HG02973 (cell line): Measurements from ENCODE around the gene CMIP.
"Not testable (repeated sequence)": the region's sequence is repeated elsewhere in the genome, so short reads cannot be mapped to it uniquely, and the experiment has no call there.

Source experiments
- ATAC-seq: cut with Tn5 transposase; IDR thresholded peaks from one replicate; pipeline ENCODE4 v1.9.1; 2021; ENCODE audit warnings: moderate library complexity; ENCODE audit not compliant: unreplicated experiment

CMIP gene

DNA sequence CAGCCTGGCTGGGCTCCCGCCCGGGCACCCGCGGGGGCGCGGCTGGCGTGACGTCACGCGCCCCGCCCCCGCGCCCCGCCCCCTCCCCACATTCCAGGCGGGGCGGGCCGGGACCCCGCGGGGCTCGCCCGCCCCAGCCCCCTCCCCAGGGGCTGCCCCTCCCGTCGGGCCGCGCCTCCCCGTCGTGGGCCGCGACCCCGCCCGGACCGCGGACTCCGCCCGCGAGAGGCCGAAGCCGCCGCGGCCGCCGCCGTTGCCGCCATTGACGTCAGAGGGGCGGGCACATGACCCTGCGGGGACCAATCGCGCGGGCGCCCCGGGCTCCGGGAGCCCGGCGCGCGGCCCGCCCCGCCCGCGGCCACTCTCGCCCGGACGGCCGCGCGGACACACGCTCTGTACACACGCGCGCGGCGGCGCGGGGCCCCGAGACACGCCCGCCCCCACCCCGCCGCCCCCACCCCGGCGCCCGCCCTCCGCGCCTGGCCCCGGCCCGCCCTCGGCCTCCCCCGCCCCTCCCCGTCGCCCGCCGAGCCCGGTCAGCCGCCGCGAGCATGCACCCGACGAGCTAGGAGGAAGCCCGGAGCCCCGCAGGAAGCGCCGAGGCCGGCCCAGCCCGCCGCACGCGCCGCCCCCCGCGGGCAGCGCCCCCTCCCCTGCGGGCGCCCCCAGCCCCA lies at the start of gene CMIP:
Gene CMIP, plus strand, starts transcription at position 361 of the 674 bp plus-strand sequence.
- ATAC-seq, result peak; percentile 78

DNA sequence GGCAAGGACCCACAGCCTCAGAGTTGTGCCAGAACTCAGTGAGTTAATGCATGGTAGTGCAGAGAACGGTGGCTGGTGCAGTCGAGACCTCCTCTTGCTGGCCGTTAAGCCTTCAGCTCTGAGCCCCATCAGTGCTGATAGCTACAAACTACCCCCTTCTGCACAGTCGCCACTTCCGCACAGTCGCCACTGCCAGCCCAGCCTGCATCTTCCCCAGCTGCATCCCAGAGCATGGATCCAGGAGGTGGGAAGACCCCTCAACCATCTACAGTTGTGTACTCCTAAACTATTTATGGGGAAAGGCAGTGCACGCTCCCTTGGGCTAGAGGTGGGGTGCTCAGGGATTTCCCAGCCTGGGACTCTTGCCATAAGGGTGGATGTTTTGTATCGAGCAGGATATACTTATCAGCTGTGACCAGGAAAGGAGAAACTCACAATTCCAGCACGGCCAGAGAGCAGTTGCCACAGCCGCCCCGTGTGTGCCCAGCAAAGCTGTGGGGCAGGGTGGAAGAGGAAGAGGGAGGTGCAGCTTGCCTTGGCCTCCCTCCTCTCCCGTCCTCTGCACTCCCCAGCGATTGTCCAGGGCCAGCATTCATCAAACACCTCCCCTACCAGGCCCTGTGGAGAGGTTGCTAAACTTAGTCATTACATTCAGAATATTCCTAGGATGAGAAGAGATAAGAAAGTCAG lies 49.5 kb upstream of the CMIP start:
- no peak for ATAC-seq

GRCh38 chr16:81397058-81397878 lies 47.3 kb upstream of the CMIP start:
- no peak for ATAC-seq

DNA sequence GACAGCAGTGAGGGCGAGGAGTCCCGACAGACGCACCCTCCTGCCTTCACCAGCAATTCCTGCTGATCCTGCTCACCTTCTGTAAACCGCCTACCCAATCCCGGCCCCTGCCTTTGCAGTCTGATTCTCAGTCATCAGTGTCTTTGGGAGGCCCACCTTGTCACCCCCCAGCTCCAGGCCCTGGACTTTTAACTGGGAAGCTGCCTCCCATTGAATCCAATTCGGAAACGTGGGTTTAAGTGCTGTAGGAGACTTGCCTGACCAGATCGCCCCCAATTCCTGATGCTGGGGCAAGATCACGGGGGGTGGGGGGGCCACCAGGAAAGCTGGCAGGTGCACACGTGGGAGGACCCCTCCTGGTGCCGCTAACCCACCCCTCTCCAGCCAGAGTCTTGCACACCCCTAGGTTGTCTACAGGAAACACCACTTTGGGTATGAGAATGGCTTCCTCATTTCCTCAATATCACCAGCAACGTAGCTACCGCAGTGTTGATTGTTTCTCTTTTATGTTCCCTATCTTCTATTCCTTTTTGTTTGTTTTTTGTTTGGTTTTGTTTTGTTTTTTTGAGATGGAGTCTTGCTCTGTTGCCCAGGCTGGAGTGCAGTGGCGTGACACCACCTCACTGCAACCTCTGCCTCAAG lies 46.6 kb upstream of the CMIP start:
- ATAC-seq, result no peak

GRCh38 chr16:81399909-81400308 lies 44.7 kb upstream of the CMIP start:
- ATAC-seq, result no peak

DNA sequence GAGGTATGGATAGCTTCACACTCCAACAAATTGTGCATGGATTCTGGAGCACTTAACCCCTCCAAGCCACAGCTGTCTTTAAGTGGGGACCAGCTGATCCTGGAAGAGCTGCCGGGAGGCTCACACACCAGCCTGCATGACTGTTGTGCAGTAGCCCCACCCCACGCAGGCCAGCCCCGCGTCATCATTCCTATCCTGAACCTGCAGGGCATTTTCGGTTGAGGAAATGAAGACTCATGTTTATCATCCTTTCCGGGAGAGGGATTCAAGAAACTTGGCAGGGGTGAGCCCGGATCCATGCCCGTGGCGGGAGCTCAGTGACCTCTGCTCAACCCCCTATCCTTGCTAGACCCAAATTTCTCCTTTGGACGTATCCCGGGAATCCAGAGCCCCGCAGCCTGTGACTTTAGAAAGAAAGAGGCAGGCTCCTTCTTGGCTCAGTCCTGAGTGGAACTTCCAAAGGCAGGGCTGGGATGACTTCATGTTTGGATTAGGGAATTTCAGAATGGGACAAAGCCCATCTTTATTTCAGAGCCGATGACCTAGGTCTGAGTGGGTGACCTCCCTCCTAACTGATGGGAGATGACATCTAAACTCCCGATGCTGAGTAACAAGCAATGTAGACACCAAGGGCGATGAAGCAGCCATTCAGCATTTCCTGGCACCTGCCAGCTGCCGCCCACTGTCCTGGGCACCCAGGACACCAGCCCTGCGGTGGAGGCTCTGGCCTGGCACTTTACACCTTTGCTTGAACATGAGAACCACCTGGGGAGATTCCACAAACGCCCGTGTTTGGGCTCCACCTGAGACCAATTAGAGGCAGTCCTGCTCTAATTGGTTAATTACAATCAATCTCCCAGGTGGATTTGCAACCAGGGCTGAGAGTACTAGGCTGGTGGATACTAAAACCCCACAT lies 43.3 kb upstream of the CMIP start:
- ATAC-seq, result no peak

GRCh38 chr16:81403208-81403600 lies 41.4 kb upstream of the CMIP start:
- ATAC-seq, result no peak

- peak; percentile 70 for ATAC-seq
Observed at GRCh38 chr16:81403601-81404391, 40.8 kb upstream of the CMIP start.

GRCh38 chr16:81405002-81405401 lies 39.6 kb upstream of the CMIP start:
- not testable (repeated sequence) for ATAC-seq

DNA sequence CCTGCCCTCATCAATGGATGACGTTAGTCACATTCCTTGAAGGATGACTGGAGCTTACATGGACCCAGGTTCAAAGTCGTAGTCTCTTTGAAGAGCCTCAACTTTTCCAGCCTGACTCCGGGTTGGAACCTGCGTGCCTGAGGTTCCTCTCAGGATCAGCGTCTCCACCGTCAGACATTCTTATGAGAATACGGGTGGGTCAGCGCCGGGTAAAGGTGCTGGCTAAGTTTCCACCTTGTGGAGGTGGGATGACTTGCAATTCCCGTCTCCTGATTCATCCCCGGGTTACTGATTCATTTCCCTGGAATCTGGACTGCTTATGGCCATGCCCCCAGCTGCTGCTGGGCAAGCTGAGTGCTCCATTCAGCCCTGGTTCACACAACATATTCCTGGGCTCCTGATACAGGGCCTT lies 38.9 kb upstream of the CMIP start:
- ATAC-seq, result no peak

DNA sequence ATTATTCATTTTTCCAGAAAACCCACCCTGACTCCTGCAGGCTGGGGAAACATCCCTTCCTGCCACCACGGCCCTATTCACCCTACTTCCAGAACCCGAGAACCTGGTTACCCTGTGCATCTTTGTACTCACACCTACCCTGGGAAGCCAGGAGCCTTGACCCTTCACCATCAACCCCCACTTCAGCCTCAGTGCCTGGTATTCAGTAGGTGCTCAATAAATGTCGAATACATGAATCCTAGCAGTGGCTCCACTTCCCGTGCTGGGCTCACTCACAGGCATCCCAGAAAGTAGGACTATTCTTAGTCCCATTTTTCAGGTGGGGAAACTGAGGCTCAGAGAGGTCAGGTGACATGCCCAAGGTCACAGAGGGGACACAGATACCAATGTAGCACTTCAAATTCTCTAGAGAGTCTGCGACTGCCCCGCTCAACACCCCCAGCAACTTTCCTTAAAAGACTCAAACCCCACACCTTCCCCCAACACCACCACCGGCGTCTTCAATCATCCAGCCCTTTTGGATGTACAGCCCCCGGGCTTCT lies 36.1 kb upstream of the CMIP start:
- no peak for ATAC-seq

- no peak for ATAC-seq
Observed at GRCh38 chr16:81409016-81409556, 35.5 kb upstream of the CMIP start.

DNA sequence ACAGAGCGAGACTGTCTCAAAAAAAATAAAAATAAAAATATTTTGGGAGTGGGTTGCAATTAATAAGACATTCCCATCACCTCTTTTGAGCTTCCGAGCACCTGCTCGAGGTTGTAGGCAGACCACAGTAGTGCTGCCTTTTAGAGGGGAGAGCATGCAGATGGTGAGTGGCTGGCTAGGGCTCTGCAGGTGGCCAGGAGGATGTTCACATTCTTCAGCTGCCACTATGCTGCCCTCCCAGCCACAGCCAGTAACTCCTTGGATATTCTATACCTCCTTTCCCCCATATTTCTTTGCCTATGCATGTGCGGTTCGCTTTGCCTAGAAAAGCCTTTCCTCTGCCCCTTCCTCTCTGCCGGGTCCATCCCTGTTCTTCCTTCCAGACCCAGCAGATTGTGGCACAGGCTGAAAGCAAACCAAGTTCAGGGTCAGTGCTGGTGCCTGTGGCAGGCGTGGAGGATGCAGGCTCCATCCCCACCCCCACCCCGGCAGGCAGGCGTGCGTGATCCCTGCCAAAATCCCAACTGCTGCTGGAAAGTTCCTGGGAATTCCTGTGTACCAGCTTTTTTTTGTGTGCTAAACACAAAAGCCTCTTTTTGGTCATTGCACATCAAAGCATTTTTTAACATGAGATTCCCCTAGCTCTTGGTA lies 33.8 kb upstream of the CMIP start:
- ATAC-seq, result no peak

GRCh38 chr16:81413245-81413990 lies 31.2 kb upstream of the CMIP start:
- no peak for ATAC-seq

DNA sequence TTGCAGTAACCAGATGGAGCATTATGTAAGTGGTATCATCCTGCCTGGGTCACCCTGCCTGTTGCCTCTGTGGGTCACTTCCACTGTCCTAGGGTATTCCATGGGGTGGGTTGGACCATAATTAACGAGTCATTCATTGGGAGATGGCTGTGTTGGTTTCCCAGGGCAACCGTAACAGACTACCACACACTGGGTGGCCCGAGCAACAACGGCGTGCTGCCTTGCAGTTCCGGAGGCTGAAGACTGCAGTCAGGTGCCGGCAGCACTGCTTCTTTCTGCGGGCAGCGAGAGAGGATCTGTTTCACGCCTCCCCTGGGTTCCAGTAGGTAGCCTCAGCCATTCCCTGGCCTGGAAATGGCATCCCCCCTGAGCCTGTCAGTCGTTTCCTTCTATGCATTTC lies 28.9 kb upstream of the CMIP start:
- ATAC-seq, result no peak

GRCh38 chr16:81416749-81417148 lies 27.9 kb upstream of the CMIP start:
- ATAC-seq, result no peak

DNA sequence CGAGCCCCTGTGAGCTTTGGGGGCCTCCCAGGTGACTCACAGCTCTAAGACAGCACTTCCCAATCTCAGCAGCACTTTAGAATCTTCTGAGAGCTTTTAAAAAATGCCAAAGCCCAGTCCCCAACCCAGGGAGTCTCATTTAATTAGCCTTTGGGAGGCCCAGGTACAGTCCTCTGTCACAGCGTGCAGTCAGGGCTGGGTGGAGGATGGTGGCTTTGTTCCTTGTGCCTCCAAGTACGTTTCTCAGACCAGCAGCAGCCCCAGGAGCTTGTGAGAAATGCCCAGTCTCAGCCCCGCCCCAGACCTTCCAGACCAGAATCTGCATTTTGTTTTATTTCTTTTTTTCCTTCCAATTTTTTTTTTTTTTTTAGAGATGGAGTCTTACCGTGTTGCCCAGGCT lies 27.4 kb upstream of the CMIP start:
- no peak for ATAC-seq

DNA sequence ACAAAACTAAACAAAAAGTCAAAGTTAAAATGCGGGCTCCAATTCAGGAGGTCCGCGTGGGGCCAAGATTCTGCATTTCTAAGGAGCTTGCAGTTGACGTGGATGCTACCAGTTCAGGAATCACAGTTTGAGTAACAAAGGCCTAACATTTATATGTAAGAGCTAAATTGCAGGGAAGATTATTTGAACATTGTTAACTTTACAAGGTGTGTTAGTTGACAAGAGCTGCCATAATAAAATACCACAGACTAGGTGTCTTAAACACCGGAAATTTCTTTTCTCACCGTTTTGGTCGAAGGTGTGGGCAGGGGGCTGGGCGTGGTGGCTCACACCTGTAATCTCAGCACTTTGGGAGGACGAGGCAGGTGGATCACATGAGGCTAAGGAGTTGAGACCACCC lies 24.8 kb upstream of the CMIP start:
- ATAC-seq, result no peak
